HG02798 (cell line): Measurements from ENCODE around the gene MYH3.
A peak's percentile ranks its signal among the peaks of the same experiment; 100 is the strongest.
"Not testable (repeated sequence)": the region's sequence is repeated elsewhere in the genome, so short reads cannot be mapped to it uniquely, and the experiment has no call there.

ENCODE experiments used
- ATAC-seq: cut with Tn5 transposase; IDR thresholded peaks from one replicate; pipeline ENCODE4 v1.9.1; 2021; ENCODE audit warnings: mild to moderate bottlenecking; ENCODE audit not compliant: unreplicated experiment, poor library complexity

MYH3 gene

GRCh38 chr17:10657148-10657547, at the start of gene MYH3:
MYH3 (minus strand) TSS chr17:10657309; CDS start chr17:10655064, 2,245 bp downstream.
- no peak for ATAC-seq

GRCh38 chr17:10705727-10706126, 48.6 kb upstream of the MYH3 start:
- ATAC-seq = no peak

GRCh38 chr17:10702574-10702973, 45.5 kb upstream of the MYH3 start:
- no peak for ATAC-seq

- no peak for ATAC-seq
Observed at GRCh38 chr17:10699856-10700255, 42.7 kb upstream of the MYH3 start.

GRCh38 chr17:10698096-10698818, 41.1 kb upstream of the MYH3 start:
- no peak for ATAC-seq

- peak; percentile 99 for ATAC-seq
Observed at GRCh38 chr17:10697092-10698081, 40.3 kb upstream of the MYH3 start, which contains the start of the genes ADPRM and SCO1. ADPRM (plus strand) TSS chr17:10697594; CDS start chr17:10704927, 7,333 bp downstream. SCO1 (minus strand) TSS chr17:10697533; CDS start chr17:10697507, 26 bp downstream.

GRCh38 chr17:10695875-10696407, 38.8 kb upstream of the MYH3 start:
- not testable (repeated sequence) for ATAC-seq

- no peak for ATAC-seq
Observed at GRCh38 chr17:10687499-10687898, 30.4 kb upstream of the MYH3 start.

GRCh38 chr17:10683853-10684252, 26.7 kb upstream of the MYH3 start:
- no peak for ATAC-seq

GRCh38 chr17:10681866-10682446, 24.8 kb upstream of the MYH3 start:
- ATAC-seq = no peak

GRCh38 chr17:10674704-10675103, 17.6 kb upstream of the MYH3 start:
- ATAC-seq = no peak

- ATAC-seq = no peak
Observed at GRCh38 chr17:10673312-10673711, 16.2 kb upstream of the MYH3 start.

GRCh38 chr17:10668775-10669174, 11.7 kb upstream of the MYH3 start:
- ATAC-seq = no peak

GRCh38 chr17:10666906-10667305, 9.8 kb upstream of the MYH3 start:
- no peak for ATAC-seq

GRCh38 chr17:10664571-10664970, 7.5 kb upstream of the MYH3 start:
- no peak for ATAC-seq

GRCh38 chr17:10663231-10663630, 6.1 kb upstream of the MYH3 start:
- no peak for ATAC-seq

- ATAC-seq = no peak
Observed at GRCh38 chr17:10661437-10661836, 4.3 kb upstream of the MYH3 start.

- ATAC-seq = no peak
Observed at GRCh38 chr17:10657879-10658278, 770 bp upstream of the MYH3 start.

GRCh38 chr17:10653987-10654386, 3.1 kb downstream of the MYH3 start:
- ATAC-seq = no peak

- ATAC-seq = no peak
Observed at GRCh38 chr17:10652984-10653659, 4.0 kb downstream of the MYH3 start.
